ENCODE results near the gene ALG9.

Gene ALG9

DNA sequence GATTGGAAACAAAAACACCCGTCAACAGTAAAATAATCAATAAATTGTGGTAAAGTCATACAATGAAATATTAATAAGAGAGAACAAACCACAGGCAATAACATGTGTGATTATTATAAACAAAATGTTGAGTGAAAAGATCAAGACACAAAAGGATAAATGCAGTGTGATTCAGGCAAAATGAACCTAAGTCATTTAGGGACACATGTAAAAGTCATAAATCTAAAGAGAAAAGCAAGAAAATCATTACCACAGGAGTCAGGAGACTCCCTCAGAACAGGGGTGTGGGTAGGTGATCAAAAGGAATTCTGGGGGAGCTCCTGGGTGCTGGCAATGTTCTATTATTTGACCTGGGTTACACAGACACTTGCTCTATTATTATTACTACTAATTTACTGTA lies 57.3 kb downstream of the ALG9 start:
- Histone ChIP-seq H3K9me3 (ENCODE audit: insufficient read depth, low read depth, low read length) (no peaks in the 10 kb centered on the region), H3K27me3 (ENCODE audit: insufficient read depth, low read length) (no peaks in the 10 kb centered on the region), H3K27ac (ENCODE audit: low read depth, low read length) (no peak overlapping the region), H3K4me3 (ENCODE audit: low read length) (no peak overlapping the region), H3K4me1 (ENCODE audit: insufficient read depth, low read length) (no peaks in the 10 kb centered on the region), H3K9ac (ENCODE audit: low read depth, low read length) (no peak overlapping the region), H3K36me3 (ENCODE audit: insufficient read depth, low read length) (peaks cover 2% of the 10 kb centered on the region; the same call in 1 of the 2 replicates)
- WGBS, result no CpG with 5 or more reads among the region's 1 CpG

GRCh38 chr11:111812211-111812610 lies 59.2 kb downstream of the ALG9 start:
- H3K27me3 ChIP-seq (ENCODE audit: insufficient read depth, low read length), result no peaks in the 10 kb centered on the region
- 96% methylated on average over 2 of the region's 2 CpGs for WGBS
- no peak overlapping the region for H3K27ac ChIP-seq (ENCODE audit: low read depth, low read length)
- no peaks in the 10 kb centered on the region for H3K9me3 ChIP-seq (ENCODE audit: insufficient read depth, low read depth, low read length)
- H3K36me3 ChIP-seq (ENCODE audit: insufficient read depth, low read length), result peaks cover 8% of the 10 kb centered on the region
- H3K4me3 ChIP-seq (ENCODE audit: low read length), result no peak overlapping the region
- no peak overlapping the region for H3K9ac ChIP-seq (ENCODE audit: low read depth, low read length)
- H3K4me1 ChIP-seq (ENCODE audit: insufficient read depth, low read length), result no peaks in the 10 kb centered on the region

DNA sequence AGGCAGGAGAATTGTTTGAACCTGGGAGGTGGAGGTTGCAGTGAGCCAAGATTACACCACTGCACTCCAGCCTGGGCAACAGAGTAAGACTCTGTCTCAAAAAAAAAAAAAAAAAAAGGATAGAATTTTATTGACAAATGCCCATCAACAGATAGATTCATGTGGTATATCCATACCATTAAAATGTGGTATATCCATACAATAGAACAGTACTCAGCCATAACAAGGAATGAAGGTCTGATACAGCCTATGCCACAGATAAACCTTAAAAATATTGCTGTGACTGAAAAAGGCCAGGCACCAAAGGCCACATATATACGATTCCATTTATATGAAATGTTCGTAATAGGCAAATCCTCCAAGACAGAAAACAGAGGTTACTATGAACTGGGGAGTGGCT lies 59.9 kb downstream of the ALG9 start:
- H3K27me3 ChIP-seq (ENCODE audit: insufficient read depth, low read length), result no peaks in the 10 kb centered on the region

DNA sequence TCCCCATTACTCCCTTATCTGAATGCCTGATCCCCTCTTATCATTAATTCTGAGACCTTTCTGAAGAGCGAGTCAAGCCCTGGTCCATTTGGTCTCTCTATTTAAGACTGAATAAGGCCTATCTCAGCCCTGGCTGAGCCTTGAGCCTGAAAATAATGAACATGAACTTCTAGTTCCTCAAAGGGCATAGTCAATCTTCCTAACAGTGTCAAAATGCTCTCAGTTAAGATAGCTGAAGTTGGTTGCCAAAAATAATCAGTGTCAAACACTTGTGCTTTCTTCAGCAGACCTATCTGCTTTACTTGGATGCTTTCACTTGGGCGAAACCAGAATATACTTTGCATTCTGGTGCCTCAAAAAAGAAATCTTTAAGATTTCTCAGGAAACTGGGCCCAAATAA lies 62.5 kb downstream of the ALG9 start:
- Histone ChIP-seq H3K4me3 (ENCODE audit: low read length) (no peak overlapping the region), H3K27me3 (ENCODE audit: insufficient read depth, low read length) (no peaks in the 10 kb centered on the region), H3K9ac (ENCODE audit: low read depth, low read length) (no peak overlapping the region), H3K27ac (ENCODE audit: low read depth, low read length) (no peak overlapping the region), H3K9me3 (ENCODE audit: insufficient read depth, low read depth, low read length) (no peaks in the 10 kb centered on the region), H3K36me3 (ENCODE audit: insufficient read depth, low read length) (peaks cover 8% of the 10 kb centered on the region), H3K4me1 (ENCODE audit: insufficient read depth, low read length) (no peaks in the 10 kb centered on the region)
- 93% methylated on average over 2 of the region's 2 CpGs for WGBS

More for the DNA sequence above, 59.9 kb downstream of the ALG9 start:
- Histone ChIP-seq H3K9ac (ENCODE audit: low read depth, low read length) (no peak overlapping the region), H3K9me3 (ENCODE audit: insufficient read depth, low read depth, low read length) (no peaks in the 10 kb centered on the region), H3K36me3 (ENCODE audit: insufficient read depth, low read length) (peaks cover 8% of the 10 kb centered on the region), H3K4me1 (ENCODE audit: insufficient read depth, low read length) (no peaks in the 10 kb centered on the region), H3K27ac (ENCODE audit: low read depth, low read length) (no peak overlapping the region), H3K4me3 (ENCODE audit: low read length) (no peak overlapping the region)
- 100% methylated on average over 2 of the region's 2 CpGs for WGBS

DNA sequence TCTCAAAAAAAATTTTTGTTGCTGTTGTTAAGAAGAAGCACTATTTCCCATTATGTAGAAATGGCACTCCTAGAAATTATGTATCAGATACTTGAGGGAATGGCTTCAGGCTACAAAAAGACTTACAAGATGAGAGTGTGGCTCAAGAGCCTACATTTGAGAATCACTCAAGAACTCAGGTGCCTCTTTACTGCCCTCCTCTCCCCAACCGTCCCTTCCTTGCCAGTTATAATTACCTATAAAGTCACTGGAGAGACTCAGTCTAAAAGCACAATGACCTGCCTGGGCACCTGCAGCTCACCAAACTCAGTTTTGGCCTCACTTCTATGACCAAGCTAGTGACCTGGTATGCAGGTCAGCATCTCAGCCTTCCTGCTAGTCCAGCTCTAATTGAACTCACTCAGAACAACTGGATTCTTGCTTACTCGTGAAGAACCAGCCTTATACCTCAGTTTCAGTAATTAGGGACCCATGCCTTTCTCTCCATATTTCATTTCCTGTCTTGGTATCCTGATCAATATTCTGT lies 63.3 kb downstream of the ALG9 start:
- Histone ChIP-seq H3K4me3 (ENCODE audit: low read length) (no peak overlapping the region), H3K27ac (ENCODE audit: low read depth, low read length) (no peak overlapping the region), H3K4me1 (ENCODE audit: insufficient read depth, low read length) (no peaks in the 10 kb centered on the region), H3K27me3 (ENCODE audit: insufficient read depth, low read length) (no peaks in the 10 kb centered on the region), H3K9ac (ENCODE audit: low read depth, low read length) (no peak overlapping the region), H3K36me3 (ENCODE audit: insufficient read depth, low read length) (peaks cover 8% of the 10 kb centered on the region), H3K9me3 (ENCODE audit: insufficient read depth, low read depth, low read length) (no peaks in the 10 kb centered on the region)
- 93% methylated on average over 2 of the region's 2 CpGs for WGBS

DNA sequence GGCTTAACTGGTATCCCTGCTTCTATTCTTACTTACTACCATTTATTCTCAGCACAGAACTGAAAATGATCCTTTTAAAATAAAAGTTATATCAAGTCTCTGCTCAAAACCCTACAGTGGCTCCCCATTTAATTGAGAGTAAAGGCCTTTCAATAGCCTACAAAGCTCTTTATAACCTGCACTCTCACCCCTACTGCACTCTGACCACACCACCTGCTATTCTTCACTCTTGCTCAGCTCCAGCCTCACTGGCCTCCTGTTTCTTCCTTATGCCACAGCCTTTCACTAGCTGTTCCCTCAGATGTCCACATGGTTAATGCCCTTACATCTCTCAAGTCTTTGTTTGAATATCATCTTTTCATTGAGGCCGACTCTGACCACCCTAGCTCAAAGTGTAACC lies 64.3 kb downstream of the ALG9 start:
- H3K27ac ChIP-seq (ENCODE audit: low read depth, low read length), result no peak overlapping the region
- H3K9ac ChIP-seq (ENCODE audit: low read depth, low read length), result no peak overlapping the region
- no peaks in the 10 kb centered on the region for H3K4me1 ChIP-seq (ENCODE audit: insufficient read depth, low read length)
- no peaks in the 10 kb centered on the region for H3K9me3 ChIP-seq (ENCODE audit: insufficient read depth, low read depth, low read length)
- H3K36me3 ChIP-seq (ENCODE audit: insufficient read depth, low read length), result peaks cover 8% of the 10 kb centered on the region
- no peaks in the 10 kb centered on the region for H3K27me3 ChIP-seq (ENCODE audit: insufficient read depth, low read length)
- H3K4me3 ChIP-seq (ENCODE audit: low read length), result no peak overlapping the region
- WGBS, result 95% methylated on average over 1 of the region's 1 CpG

DNA sequence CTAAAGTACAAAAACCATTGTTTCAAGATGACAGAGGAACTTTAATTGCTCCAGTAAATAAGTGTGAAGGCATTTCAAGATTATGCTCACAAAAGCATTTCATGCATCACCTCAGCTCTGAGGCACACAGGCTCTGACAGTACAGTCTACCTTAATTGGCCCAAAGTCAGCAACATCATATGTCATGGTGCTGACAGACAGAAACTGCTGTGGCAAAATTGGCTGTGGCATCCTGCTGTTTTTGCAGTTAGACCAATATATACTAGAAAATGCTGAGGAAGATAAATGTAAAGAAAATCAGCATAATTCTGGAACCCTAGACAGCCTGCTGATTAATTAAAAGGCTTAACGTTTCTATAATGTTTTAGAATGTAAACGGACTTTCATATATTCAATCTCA lies 70.2 kb downstream of the ALG9 start:
- Histone ChIP-seq H3K4me1 (ENCODE audit: insufficient read depth, low read length) (no peaks in the 10 kb centered on the region), H3K27me3 (ENCODE audit: insufficient read depth, low read length) (no peaks in the 10 kb centered on the region), H3K27ac (ENCODE audit: low read depth, low read length) (no peak overlapping the region), H3K9me3 (ENCODE audit: insufficient read depth, low read depth, low read length) (no peaks in the 10 kb centered on the region), H3K4me3 (ENCODE audit: low read length) (no peak overlapping the region), H3K36me3 (ENCODE audit: insufficient read depth, low read length) (no peaks in the 10 kb centered on the region; the same call in 1 of the 2 replicates), H3K9ac (ENCODE audit: low read depth, low read length) (no peak overlapping the region)
- WGBS, result no CpG with 5 or more reads among the region's 2 CpGs

DNA sequence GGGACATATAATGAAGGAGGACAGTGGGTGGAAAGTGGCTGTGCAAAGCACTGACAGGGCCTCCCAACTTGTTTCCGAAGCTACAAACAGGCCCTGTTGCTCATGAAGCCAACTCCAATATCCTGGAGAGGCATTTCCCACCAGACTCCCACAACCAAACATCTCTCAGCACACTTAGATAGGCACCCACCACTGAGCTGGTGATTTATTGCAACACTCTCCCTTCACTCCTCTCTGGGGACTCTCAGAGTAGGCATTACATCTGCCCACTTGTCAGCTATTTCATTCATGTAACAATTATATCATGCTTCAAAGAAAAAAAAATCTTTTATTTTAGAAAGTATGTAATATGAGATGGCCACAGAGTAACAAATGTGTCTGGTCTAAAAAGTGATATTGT lies 73.1 kb downstream of the ALG9 start:
- Histone ChIP-seq H3K4me1 (ENCODE audit: insufficient read depth, low read length) (no peaks in the 10 kb centered on the region), H3K4me3 (ENCODE audit: low read length) (no peak overlapping the region), H3K36me3 (ENCODE audit: insufficient read depth, low read length) (no peaks in the 10 kb centered on the region), H3K27ac (ENCODE audit: low read depth, low read length) (no peak overlapping the region), H3K9ac (ENCODE audit: low read depth, low read length) (no peak overlapping the region), H3K27me3 (ENCODE audit: insufficient read depth, low read length) (no peaks in the 10 kb centered on the region), H3K9me3 (ENCODE audit: insufficient read depth, low read depth, low read length) (no peaks in the 10 kb centered on the region)
- 92% methylated on average over 1 of the region's 1 CpG for WGBS

DNA sequence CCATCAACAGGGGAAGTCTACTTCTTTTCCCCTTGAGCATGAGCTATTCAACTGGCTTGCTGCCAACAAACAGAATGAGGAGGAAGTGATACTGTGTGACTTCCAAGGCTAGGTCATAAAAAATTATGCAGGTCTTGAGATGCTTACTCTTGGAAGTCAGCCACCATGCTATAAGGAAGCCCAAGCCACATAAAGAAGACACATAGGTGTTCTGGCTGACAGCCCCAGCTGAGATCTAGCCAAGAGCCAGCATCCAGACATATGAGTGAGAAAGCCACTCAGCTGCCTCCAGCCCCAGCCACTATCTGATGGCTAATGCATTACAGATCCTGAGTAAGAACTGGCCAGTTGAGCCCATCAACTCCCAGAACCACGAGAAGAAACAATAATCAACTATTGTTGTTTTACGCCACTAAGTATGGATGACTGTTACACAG lies 74.2 kb downstream of the ALG9 start:
- 94% methylated on average over 2 of the region's 2 CpGs for WGBS
- Histone ChIP-seq H3K9ac (ENCODE audit: low read depth, low read length) (no peak overlapping the region), H3K27ac (ENCODE audit: low read depth, low read length) (no peak overlapping the region), H3K4me1 (ENCODE audit: insufficient read depth, low read length) (no peaks in the 10 kb centered on the region), H3K9me3 (ENCODE audit: insufficient read depth, low read depth, low read length) (no peaks in the 10 kb centered on the region), H3K4me3 (ENCODE audit: low read length) (no peak overlapping the region), H3K27me3 (ENCODE audit: insufficient read depth, low read length) (no peaks in the 10 kb centered on the region), H3K36me3 (ENCODE audit: insufficient read depth, low read length) (no peaks in the 10 kb centered on the region)

- WGBS, result 89% methylated on average over 3 of the region's 3 CpGs
Measured at GRCh38 chr11:111796696-111797095, 74.7 kb downstream of the ALG9 start.

GRCh38 chr11:111795334-111795985 lies 75.9 kb downstream of the ALG9 start:
- H3K27me3 ChIP-seq (ENCODE audit: insufficient read depth, low read length), result no peaks in the 10 kb centered on the region
- no peak overlapping the region for H3K4me3 ChIP-seq (ENCODE audit: low read length)
- H3K4me1 ChIP-seq (ENCODE audit: insufficient read depth, low read length), result no peaks in the 10 kb centered on the region
- no peak overlapping the region for H3K27ac ChIP-seq (ENCODE audit: low read depth, low read length)
- no peak overlapping the region for H3K9ac ChIP-seq (ENCODE audit: low read depth, low read length)
- no peaks in the 10 kb centered on the region for H3K9me3 ChIP-seq (ENCODE audit: insufficient read depth, low read depth, low read length)
- no peaks in the 10 kb centered on the region for H3K36me3 ChIP-seq (ENCODE audit: insufficient read depth, low read length)
- WGBS, result 97% methylated on average over 7 of the region's 7 CpGs

More at GRCh38 chr11:111796696-111797095, 74.7 kb downstream of the ALG9 start:
- Histone ChIP-seq H3K36me3 (ENCODE audit: insufficient read depth, low read length) (no peaks in the 10 kb centered on the region), H3K4me1 (ENCODE audit: insufficient read depth, low read length) (no peaks in the 10 kb centered on the region), H3K27me3 (ENCODE audit: insufficient read depth, low read length) (no peaks in the 10 kb centered on the region), H3K27ac (ENCODE audit: low read depth, low read length) (no peak overlapping the region), H3K4me3 (ENCODE audit: low read length) (no peak overlapping the region), H3K9ac (ENCODE audit: low read depth, low read length) (no peak overlapping the region), H3K9me3 (ENCODE audit: insufficient read depth, low read depth, low read length) (no peaks in the 10 kb centered on the region)

DNA sequence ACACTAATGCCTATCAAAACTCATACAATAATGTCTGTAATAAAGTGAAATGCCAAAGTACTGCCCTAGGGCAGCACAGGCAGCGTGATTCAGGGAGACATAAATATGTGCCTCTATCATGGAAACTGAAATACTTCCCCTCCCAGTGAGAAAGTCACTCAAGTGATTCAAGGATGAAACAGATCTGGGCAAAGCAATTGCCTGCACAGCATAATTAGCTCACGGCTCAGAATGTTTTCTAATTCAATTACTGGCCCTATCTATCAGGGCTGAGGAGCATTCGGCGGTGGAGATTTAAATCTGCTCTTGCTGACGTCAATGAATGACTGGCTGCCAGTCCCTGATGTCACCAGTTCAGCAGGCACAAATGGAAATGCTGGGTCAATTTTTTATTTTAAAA lies 77.5 kb downstream of the ALG9 start:
- no peaks in the 10 kb centered on the region for H3K9me3 ChIP-seq (ENCODE audit: insufficient read depth, low read depth, low read length)
- no peak overlapping the region for H3K9ac ChIP-seq (ENCODE audit: low read depth, low read length)
- no peak overlapping the region for H3K27ac ChIP-seq (ENCODE audit: low read depth, low read length)
- H3K4me3 ChIP-seq (ENCODE audit: low read length), result no peak overlapping the region
- H3K4me1 ChIP-seq (ENCODE audit: insufficient read depth, low read length), result no peaks in the 10 kb centered on the region
- no peaks in the 10 kb centered on the region for H3K36me3 ChIP-seq (ENCODE audit: insufficient read depth, low read length)
- WGBS, result 89% methylated on average over 5 of the region's 5 CpGs
- no peaks in the 10 kb centered on the region for H3K27me3 ChIP-seq (ENCODE audit: insufficient read depth, low read length)
